ENCODE results near the gene MCRIP1. TPM values are rescaled to one million over a fixed set of nuclear protein-coding genes. Genes with fewer than 3 reads are reported as not detected.

MCRIP1 gene
- total and polyA plus RNA-seq, 8 donors: 61.7 to 97.6 (median 80.7) TPM

DNA sequence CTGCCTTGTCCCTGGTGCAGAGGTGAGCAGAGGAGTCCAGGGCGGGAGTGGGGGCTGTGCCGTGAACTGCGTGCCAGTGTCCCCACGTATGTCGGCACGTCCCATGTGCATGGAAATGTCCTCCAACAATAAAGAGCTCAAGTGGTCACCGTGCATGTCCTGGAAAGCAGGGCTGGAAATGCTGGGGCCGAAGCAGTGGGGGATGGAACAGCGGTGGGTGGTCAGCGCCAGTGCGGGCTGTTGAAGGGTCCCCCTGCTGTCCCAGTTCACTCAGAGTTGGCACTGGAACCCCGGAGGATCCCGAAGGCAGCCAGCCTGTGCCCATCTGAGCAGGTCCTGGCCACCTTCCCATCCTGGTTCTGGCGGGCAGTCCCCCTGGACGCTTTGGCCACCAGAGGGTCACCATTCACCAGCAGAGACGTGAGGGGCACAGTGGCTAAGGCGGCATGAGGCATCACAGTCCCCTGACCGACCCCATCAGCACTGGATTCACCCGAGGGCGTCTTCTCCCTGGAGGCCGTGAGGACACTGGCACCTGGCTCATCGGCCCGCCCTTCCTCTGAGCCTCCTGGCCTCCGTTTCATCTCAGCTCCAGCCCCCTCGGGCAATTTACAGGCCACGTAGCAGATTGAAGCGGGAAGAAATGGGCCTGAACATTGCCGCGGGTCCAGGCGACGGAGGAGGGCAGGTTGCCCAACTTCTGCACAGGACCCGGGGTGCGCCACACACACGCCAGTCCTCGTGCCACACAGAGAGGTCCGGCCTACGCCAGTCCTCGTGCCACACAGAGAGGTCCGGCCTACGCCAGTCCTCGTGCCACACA is 19.0 kb downstream of the MCRIP1 start:
- Histone ChIP-seq H3K4me1 (no peaks in the 10 kb centered on the region), H3K27ac (no peak overlapping the region), H3K9me3 (no peaks in the 10 kb centered on the region), H3K27me3 (peaks cover 0 to 64% of the 10 kb centered on the region in 2 donors), H3K36me3 (no peaks in the 10 kb centered on the region), H3K4me3 (no peak overlapping the region)
- intact Hi-C loops (cut with DNase I): no loop called here
- TF ChIP-seq, protein P1, sequence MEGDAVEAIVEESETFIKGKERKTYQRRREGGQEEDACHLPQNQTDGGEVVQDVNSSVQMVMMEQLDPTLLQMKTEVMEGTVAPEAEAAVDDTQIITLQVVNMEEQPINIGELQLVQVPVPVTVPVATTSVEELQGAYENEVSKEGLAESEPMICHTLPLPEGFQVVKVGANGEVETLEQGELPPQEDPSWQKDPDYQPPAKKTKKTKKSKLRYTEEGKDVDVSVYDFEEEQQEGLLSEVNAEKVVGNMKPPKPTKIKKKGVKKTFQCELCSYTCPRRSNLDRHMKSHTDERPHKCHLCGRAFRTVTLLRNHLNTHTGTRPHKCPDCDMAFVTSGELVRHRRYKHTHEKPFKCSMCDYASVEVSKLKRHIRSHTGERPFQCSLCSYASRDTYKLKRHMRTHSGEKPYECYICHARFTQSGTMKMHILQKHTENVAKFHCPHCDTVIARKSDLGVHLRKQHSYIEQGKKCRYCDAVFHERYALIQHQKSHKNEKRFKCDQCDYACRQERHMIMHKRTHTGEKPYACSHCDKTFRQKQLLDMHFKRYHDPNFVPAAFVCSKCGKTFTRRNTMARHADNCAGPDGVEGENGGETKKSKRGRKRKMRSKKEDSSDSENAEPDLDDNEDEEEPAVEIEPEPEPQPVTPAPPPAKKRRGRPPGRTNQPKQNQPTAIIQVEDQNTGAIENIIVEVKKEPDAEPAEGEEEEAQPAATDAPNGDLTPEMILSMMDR (IDR thresholded peaks at IDR 0.05): no peak
- ATAC-seq (no peak), DNase-seq (no peak)

DNA sequence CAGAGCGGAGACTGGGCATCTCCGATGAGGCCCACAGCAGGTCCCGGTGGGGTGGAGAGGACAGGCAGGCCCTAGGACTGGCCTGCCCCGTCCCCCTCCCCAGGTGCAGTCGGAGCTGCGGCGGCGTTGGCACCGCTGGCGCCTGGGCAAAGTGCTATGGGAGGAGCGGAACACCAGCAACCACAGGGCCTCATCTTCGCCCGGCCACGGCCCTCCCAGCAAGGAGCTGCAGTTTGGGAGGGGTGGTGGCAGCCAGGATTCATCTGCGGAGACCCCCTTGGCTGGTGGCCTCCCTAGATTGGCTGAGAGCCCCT is 19.8 kb downstream of the MCRIP1 start:
- Histone ChIP-seq H3K36me3 (no peaks in the 10 kb centered on the region), H3K4me3 (no peak overlapping the region), H3K9me3 (no peaks in the 10 kb centered on the region), H3K27ac (no peak overlapping the region), H3K4me1 (no peaks in the 10 kb centered on the region), H3K27me3 (peaks cover 0 to 71% of the 10 kb centered on the region in 2 donors)
- ATAC-seq (no peak), DNase-seq (no peak)
- intact Hi-C loops (cut with DNase I): no loop called here
- TF ChIP-seq, protein P1 (IDR thresholded peaks at IDR 0.05): no peak

DNA sequence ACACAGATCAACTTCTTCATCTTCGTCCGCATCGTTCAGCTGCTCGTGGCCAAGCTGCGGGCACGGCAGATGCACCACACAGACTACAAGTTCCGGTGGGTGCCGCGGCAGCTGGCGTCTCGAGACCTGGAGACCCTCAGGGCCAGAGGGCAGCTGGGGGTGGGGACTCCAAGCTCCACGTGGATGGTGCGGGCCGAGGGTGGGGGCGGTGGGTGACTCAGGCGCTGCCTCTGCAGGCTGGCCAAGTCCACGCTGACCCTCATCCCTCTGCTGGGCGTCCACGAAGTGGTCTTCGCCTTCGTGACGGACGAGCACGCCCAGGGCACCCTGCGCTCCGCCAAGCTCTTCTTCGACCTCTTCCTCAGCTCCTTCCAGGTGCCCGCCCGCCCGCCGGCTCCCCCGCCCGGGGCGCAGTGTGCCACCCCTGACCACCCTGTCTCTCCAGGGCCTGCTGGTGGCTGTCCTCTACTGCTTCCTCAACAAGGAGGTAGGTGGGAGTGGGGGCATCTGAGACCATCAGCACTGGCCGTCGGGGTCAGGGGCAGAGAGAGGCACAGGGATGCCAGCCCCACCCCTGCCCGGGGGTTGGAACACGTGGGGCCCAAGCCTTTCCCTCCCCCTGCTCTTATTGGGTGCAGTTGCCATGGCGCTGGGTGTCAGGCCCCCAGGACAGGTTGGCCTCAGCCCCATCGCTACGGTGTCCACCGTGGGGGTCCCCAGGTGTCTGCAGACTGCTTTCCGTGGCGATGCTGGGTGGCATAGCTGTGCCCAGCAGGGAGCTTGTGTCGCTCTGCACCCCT is 20.3 kb downstream of the MCRIP1 start:
- intact Hi-C loops (cut with DNase I): no loop called here
- peaks cover 0 to 76% of the 10 kb centered on the region in 2 donors for H3K27me3 ChIP-seq
- TF ChIP-seq, protein P1 (IDR thresholded peaks at IDR 0.05): no peak
- no peaks in the 10 kb centered on the region for H3K9me3 ChIP-seq
- ATAC-seq (no peak), DNase-seq (no peak)
- H3K4me3 ChIP-seq: no peak overlapping the region
- no peaks in the 10 kb centered on the region for H3K4me1 ChIP-seq
- no peaks in the 10 kb centered on the region for H3K36me3 ChIP-seq
- no peak overlapping the region for H3K27ac ChIP-seq

DNA sequence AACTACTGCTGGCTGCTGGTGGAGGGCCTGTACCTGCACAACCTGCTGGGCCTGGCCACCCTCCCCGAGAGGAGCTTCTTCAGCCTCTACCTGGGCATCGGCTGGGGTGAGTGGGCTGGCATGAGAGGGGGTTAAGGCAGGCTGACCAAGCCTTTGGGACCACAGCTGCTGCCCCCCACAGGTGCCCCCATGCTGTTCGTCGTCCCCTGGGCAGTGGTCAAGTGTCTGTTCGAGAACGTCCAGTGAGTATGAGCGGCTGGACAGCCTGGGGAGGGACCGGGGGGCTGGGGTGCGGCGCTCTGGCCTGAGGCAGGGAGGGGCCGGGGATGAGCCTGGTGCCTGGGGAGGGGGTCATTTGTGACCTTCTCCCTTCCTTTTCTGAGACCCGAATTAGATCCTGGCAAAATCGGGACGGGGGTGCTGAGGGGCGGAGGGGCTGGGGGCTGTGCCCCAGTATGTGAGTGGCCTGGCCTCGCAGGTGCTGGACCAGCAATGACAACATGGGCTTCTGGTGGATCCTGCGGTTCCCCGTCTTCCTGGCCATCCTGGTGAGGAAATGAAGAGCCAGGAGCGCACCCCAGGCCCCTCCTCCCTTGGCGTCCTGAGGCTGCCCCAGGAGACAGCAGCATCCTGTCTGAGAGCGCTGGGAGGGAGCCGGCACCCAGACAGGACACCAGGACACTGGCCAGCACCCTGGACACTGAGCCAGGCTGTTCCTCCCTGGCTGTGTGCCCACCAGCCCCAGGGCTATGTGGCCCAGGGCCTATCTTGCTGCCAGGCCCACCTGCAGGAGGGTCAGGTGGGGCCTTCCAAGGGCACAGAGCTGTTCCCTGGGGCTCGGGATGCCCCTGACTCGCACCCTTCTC is 21.2 kb downstream of the MCRIP1 start:
- Histone ChIP-seq H3K4me3 (no peak overlapping the region), H3K27ac (no peak overlapping the region), H3K36me3 (no peaks in the 10 kb centered on the region), H3K27me3 (peaks cover 0 to 81% of the 10 kb centered on the region in 2 donors), H3K9me3 (no peaks in the 10 kb centered on the region), H3K4me1 (no peaks in the 10 kb centered on the region)
- intact Hi-C loops (cut with DNase I): no loop called here
- ATAC-seq (no peak), DNase-seq (no peak)
- TF ChIP-seq, protein P1 (IDR thresholded peaks at IDR 0.05): no peak

Data from left lung (tissue), 10 donors.